GM18873 (cell line): ENCODE measurements around the gene MYLK2.
"Not testable (repeated sequence)": the region's sequence is repeated elsewhere in the genome, so short reads cannot be mapped to it uniquely, and the experiment has no call there.

Experiments
- ATAC-seq: cut with Tn5 transposase; IDR thresholded peaks from one replicate; pipeline ENCODE4 v1.9.1; 2021; ENCODE audit warnings: mild to moderate bottlenecking, moderate library complexity, moderate number of reproducible peaks; ENCODE audit not compliant: unreplicated experiment, low FRiP score

Gene MYLK2

GRCh38 chr20:31819083-31819784, at the start of gene MYLK2:
Gene MYLK2 (plus strand): TSS chr20:31819356. CDS start chr20:31819581, 225 bp downstream.
- ATAC-seq = no peak

GRCh38 chr20:31769681-31770080, 49.5 kb upstream of the MYLK2 start:
- ATAC-seq = no peak

DNA sequence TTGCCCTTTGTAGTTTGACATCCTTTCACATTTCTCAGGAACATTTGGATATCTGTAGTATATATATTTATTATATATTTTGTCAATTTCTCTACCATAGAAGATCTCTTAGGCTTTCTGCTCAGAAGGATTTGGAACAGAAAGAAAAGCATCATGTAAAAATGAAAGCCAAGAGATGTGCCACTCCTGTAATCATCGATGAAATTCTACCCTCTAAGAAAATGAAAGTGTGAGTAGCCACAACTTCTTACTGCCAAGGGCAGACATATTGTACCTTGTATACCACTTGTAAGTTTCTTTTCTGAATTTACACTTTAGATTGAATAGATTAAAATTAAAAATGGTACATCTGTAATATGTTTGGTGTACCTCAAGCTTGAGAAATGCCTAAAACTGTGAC, 48.9 kb upstream of the MYLK2 start:
- no peak for ATAC-seq

DNA sequence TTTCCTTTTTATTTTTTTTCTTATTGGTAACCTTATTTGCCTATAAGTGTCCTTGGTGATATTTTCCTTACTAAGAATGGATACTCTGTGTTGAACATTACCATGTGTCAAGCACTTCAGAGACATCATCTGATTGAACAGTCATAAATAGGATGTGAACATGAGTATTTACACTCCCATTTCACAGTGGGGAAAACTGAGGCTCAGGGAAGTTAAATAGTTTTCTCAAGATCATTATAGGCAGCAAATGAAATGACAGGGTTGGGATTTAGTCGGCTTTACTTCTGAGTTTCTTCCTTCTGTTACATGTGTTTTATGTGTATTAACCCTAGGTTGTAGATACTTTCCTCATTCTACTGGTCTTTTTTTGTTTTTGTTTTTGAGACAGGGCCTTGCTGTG, 44.7 kb upstream of the MYLK2 start:
- ATAC-seq = no peak

DNA sequence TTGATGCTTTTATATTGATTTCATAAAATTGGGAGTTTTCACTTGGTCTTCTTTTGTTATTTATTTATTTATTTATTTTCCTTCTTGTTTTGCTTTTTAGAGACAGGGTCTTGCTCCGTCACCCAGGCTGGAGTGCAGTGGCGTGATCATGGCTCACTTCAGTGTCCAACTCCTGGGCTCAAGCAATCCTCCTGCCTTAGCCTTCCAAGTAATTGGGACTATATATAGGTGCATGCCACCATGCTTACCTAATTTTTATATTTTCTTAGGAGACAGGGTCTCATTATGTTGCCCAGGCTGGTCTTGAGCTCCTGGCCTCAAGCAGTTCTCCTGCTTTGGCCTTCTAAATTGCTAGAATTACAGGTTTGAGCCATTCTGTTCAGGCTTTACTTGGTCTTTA, 38.3 kb upstream of the MYLK2 start:
- no peak for ATAC-seq

DNA sequence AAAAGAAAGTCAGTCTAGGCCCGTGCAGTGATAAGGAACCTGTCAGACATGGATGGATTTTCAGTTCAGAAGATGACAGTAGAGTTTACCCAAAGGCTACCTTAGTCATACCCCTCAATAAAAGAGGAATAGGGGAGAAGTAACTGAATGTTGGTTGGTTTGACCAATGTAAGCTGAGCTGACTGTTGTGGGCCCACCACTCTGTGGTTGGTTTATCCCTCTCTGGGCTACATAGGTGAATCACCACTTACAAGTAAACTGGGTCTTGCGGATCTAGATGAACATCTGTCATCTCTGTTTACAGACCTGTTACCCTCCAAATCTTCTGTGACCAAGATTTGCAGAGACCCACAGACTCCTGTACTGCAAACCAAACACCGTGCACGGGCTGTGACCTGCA, 37.2 kb upstream of the MYLK2 start:
- ATAC-seq = no peak

GRCh38 chr20:31784354-31785044, 34.7 kb upstream of the MYLK2 start:
- ATAC-seq = no peak

DNA sequence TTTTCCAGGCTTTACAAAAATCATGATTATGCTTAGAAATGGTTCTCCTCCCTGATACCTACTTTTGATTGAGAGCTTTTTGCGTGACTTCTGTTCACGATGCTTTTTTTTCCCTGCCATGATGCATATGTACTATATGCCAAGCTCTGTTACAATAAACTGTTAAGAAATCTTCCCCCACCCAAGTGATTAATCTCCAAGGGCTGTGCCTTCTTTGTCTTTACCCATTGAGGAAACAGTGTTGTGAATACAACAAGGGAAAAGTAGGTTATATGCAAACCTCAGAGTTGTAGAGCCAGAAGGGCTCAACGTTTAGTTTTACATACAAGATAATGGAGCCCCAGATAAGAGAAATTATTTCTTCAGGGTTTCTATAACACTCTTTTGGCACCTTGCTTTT, 34.1 kb upstream of the MYLK2 start:
- no peak for ATAC-seq

DNA sequence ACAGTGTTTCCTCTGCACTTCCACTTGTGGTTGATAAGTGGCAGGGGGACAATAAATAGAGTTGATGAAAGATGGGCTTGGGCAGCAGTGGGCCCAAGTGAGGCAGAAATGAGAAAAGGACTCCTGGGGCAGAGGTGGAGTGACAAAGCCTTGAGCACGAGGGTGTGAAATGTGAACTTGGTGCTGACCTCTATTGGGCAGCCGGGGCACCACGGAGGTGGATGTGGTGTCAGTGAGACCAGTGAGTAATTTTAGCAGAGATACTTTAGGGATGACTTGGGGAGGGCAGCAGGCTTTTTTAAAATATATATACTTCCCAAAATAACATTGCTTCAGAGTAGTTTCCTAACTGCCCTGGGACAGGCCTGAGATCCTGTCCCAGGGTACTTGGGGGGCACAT, 30.6 kb upstream of the MYLK2 start:
- ATAC-seq = no peak

DNA sequence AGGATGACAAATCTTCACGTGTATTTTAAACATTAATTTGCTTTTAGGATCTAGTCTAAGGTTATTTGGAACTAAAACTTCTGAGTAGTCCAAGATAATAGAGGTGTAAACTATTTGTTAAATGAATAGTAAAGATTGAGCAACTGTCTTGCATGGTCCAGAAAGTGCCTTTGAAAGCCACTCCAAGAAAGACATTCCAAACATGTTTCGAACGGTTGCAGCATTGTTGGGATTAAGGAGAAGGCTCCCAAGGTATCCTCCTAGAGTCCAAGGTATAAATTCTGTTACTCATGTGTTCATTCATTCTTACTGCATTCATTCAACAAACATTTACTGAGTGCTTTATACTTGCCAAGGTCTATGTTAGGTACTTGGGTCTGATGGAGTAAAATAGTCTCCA, 28.8 kb upstream of the MYLK2 start:
- no peak for ATAC-seq

- ATAC-seq = no peak
Observed at GRCh38 chr20:31797364-31797763, 21.8 kb upstream of the MYLK2 start.

DNA sequence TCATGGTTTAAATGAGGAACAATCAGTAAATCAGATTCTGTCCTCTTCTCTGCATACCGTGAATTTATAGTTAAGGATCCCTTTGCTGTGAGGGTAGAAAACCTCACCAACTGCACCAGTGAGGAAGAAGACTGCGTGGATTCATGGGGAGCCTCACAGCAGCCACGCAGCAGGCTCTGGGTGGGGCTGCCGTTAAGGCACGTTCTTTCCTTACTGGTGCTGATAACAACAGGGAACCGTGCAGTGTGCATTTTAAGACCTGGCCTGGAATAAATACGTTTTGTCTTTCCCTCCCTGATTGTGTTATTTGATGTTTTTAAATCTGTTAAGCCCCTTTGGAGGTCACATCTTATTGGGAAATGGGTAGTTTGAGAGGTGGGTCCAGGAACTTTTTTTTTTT, 17.6 kb upstream of the MYLK2 start:
- ATAC-seq = no peak

- ATAC-seq = no peak
Observed at GRCh38 chr20:31803552-31804291, 15.4 kb upstream of the MYLK2 start.

DNA sequence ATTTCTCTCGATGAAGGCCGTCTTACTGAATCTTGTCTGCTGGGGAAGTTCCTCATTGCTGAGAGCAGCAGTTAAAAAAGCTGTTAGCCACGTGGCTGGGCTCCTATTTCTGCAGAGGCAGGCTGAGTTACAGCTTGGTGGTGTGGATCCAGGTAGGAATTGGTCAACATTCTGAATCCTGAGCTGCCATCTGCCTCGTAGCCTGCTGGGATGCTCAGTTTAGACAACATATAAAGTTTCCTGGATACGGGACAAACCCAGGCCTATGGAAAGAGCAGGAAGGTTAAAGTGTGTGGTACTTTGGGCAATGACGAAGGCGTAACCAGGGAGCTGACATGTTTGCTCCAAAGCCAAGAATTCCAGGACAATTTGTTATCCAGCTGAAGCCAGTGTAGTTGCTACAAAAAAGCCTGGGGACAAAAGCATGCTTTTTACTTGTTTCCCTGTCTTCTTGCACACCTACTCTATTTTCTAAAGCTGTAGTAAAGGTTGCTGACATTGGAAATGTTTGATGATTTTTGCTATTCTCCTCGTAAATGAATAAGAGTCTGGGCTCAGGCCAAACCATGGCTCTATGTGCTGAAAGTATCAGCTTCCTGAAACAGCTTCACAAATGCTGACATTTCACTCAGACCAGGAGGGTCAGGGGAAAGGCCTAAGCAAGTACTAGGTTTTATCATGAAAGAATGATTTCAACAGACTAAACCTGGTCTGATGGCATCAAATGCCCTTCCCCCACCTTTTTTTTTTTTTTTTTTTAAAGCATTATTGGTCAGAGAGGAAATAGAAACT, 12.4 kb upstream of the MYLK2 start:
- no peak for ATAC-seq

DNA sequence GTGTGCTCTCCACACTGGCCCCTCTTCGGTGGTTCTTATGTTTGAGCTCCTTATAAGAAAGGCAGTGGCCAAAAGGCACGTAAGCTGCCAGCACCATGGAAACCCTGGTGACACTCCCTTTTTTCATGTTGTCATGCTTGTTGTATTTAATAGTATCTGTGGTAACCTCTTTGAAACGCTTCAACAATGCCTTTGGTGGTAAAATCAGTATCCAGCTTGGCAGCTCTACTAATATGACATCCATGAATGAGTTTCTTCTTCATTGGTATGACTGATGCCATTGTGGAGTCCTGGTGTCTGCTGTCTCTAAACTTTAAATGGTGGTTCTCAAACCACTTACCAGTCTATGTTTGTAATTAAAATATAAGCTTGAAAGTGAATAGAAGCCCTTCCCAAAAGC, 10.7 kb upstream of the MYLK2 start:
- no peak for ATAC-seq

DNA sequence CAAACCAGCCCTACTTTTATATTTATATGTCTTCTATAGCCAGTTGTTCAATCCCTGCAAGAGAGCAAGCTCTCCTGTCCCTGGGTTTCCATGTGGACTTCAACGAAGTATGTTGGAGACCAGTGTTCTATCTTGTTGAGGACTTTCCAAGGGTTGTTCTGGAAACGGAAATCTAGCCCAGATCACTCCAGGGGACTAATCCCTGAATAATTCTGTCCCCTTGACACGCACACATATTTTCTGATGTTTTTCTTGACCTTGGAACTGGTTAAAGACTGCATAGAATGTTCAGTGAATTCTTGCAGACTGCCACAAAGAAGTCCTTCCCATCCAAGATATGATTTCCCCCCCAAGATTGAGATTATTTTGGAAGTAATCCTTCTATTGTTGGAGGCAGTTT, 9.5 kb upstream of the MYLK2 start:
- ATAC-seq = no peak

GRCh38 chr20:31811198-31811597, 8.0 kb upstream of the MYLK2 start:
- ATAC-seq = no peak

- no peak for ATAC-seq
Observed at GRCh38 chr20:31811796-31812728, 7.1 kb upstream of the MYLK2 start.

GRCh38 chr20:31813611-31814010, 5.5 kb upstream of the MYLK2 start:
- ATAC-seq = no peak

DNA sequence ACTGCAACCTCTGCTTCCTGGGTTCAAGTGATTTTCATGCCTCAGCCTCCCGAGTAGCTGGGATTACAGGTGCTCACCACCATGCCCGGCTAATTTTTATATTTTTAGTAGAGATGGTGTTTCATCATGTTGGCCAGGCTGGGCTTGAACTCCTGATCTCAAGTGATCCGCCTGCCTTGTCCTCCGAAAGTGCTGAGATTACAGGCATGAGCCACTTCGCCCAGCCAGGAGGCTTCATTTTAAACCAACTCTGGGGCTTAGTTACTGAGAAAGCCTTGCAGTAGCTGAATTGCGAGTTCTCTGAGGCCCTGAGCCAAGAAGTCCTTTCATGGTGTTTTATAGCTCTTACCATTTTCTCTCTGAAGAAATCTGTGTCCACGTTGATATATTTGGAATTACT, 5.0 kb upstream of the MYLK2 start:
- not testable (repeated sequence) for ATAC-seq
